HCT116 (cell line): ENCODE results near the gene NUP133. TPM values are rescaled to one million over a fixed set of nuclear protein-coding genes. Genes with fewer than 3 reads are reported as not detected.

ENCODE experiments used
- ATAC-seq: fragments of 200-7000 bp; cut with Tn5 transposase; 2 replicates; pipeline ENCODE4 v1.9.1; 2020; ENCODE audit warnings: mild to moderate bottlenecking, moderate library complexity
- BruUV-seq: library from RNA; stranded (reverse); fragments of 400-500 nt; replicated peaks from 2 replicates; lab custom pipeline; 2021; lab: Mats Ljungman, UMichigan
- CTCF ChIA-PET: fragments of 300-600 bp; sonication (Branson Sonifier 250); formaldehyde crosslinking; loops from one replicate; lab custom pipeline; 2021; ENCODE audit warnings: antibody characterized with exemption; lab: Charles Lee
- POLR2A ChIA-PET: fragments of 300-600, 350-600 bp; sonication (Branson Sonifier 250); formaldehyde crosslinking; loops from one replicate; lab custom pipeline; 2021; ENCODE audit warnings: antibody characterized with exemption; lab: Charles Lee
- RAD21 ChIA-PET, 2 experiments: fragments of 300-600 bp; sonication (Branson Sonifier 250); formaldehyde crosslinking; loops; one replicate each; lab custom pipeline; 2023; ENCODE audit warnings: low total read pairs in 2 of 2; ENCODE audit not compliant: uncharacterized antibody in 2 of 2, unreplicated experiment in 2 of 2, low non-redundant PET in 1 of 2; lab: Charles Lee
- DNase-seq: peaks from one replicate; pipeline ENCODE4 v3.0.0-alpha.2; 2010; ENCODE audit warnings: low read depth, low spot score
- H2AFZ ChIP-seq: fragments of 200-600 bp; shearing (Covaris generic), sonication (generic); 2 replicates; pipeline ENCODE4 v1.6.1; 2017; ENCODE audit warnings: low read depth, mixed run types, mixed read lengths, antibody characterized with exemption, low read length; ENCODE audit not compliant: poor library complexity, severe bottlenecking
- H3K27ac ChIP-seq: 2 replicates; pipeline ENCODE4 v1.5.1; 2012; ENCODE audit warnings: low read depth, low read length
- H3K27me3 ChIP-seq: fragments of 200-600 bp; sonication (generic); 2 replicates; pipeline ENCODE4 v1.6.1; 2016; ENCODE audit warnings: mixed run types, low read length, mixed read lengths; ENCODE audit not compliant: insufficient read depth
- H3K36me3 ChIP-seq, 2 experiments: fragments of 200-500 bp in 1 of 2; fragments of 200-600 bp in 1 of 2; sonication (Bioruptor generic) in 1 of 2; sonication (generic) in 1 of 2; 2 replicates each; pipeline versions ENCODE4 v1.5.1 to v1.6.1; 2014 to 2016; ENCODE audit warnings: low read length in 2 of 2, inconsistent platforms in 1 of 2, mixed read lengths in 1 of 2, mixed run types in 1 of 2; ENCODE audit not compliant: insufficient read depth in 2 of 2, control insufficient read depth in 1 of 2
- H3K4me1 ChIP-seq, 2 experiments: fragments of 200-600 bp in 1 of 2; sonication (generic) in 1 of 2; 2 replicates each; pipeline versions ENCODE4 v1.5.1 to v1.6.1; 2012 to 2017; ENCODE audit warnings: low read length in 2 of 2, inconsistent platforms in 1 of 2, mild to moderate bottlenecking in 1 of 2, mixed read lengths in 1 of 2, mixed run types in 1 of 2, moderate library complexity in 1 of 2; ENCODE audit not compliant: insufficient read depth in 2 of 2, control insufficient read depth in 1 of 2
- H3K4me2 ChIP-seq: fragments of 200-600 bp; sonication (generic); 2 replicates; pipeline ENCODE4 v1.6.1; 2017; ENCODE audit warnings: mixed run types, low read length, mixed read lengths
- H3K4me3 ChIP-seq, 2 experiments: fragments of 200-600 bp in 1 of 2; sonication (generic) in 1 of 2; replicated peaks in 1 of 2; 2 replicates each; pipeline ENCODE4 v1.5.1; 2011 to 2016; ENCODE audit warnings: low read length in 2 of 2, control low read depth in 1 of 2, low read depth in 1 of 2, mild to moderate bottlenecking in 1 of 2, mixed read lengths in 1 of 2, mixed run types in 1 of 2
- H3K79me2 ChIP-seq: fragments of 200-600 bp; sonication (generic); 2 replicates; pipeline ENCODE4 v1.6.1; 2017; ENCODE audit warnings: mild to moderate bottlenecking, mixed run types, low read length, moderate library complexity, mixed read lengths; ENCODE audit not compliant: insufficient read depth
- H3K9ac ChIP-seq: fragments of 200-600 bp; sonication (generic); 2 replicates; pipeline ENCODE4 v1.6.1; 2016; ENCODE audit warnings: low read length, mixed read lengths
- H3K9me2 ChIP-seq: fragments of 200-600 bp; sonication (generic), shearing (Covaris generic); 2 replicates; pipeline ENCODE4 v1.6.1; 2017; ENCODE audit warnings: mixed run types, mild to moderate bottlenecking, moderate library complexity; ENCODE audit not compliant: insufficient read depth
- H3K9me3 ChIP-seq, 2 experiments: fragments of 200-500 bp in 1 of 2; fragments of 200-600 bp in 1 of 2; sonication (Bioruptor generic) in 1 of 2; sonication (generic) in 1 of 2; 2 replicates each; pipeline ENCODE4 v1.6.1; 2014 to 2017; ENCODE audit warnings: low read length in 2 of 2, mixed read lengths in 2 of 2, inconsistent platforms in 1 of 2, low read depth in 1 of 2, mild to moderate bottlenecking in 1 of 2, mixed run types in 1 of 2, moderate library complexity in 1 of 2; ENCODE audit not compliant: control insufficient read depth in 1 of 2, insufficient read depth in 1 of 2
- H4K20me1 ChIP-seq: fragments of 200-600 bp; sonication (generic), shearing (Covaris generic); 2 replicates; pipeline ENCODE4 v1.6.1; 2017; ENCODE audit warnings: mixed run types, mild to moderate bottlenecking, moderate library complexity; ENCODE audit not compliant: insufficient read depth
- CBX3 ChIP-seq: IDR thresholded peaks from 2 replicates; pipeline ENCODE4 v1.6.1; 2012; ENCODE audit warnings: low read depth
- CEBPB ChIP-seq: IDR thresholded peaks from 2 replicates; pipeline ENCODE4 v1.6.1; 2012; ENCODE audit warnings: low read depth
- EGR1 ChIP-seq: IDR thresholded peaks from 2 replicates; pipeline ENCODE4 v1.6.1; 2012; ENCODE audit warnings: low read depth
- ELF1 ChIP-seq: IDR thresholded peaks from 2 replicates; pipeline ENCODE4 v1.6.1; 2012; ENCODE audit warnings: low read depth, borderline replicate concordance
- EZH2 ChIP-seq: fragments of 200-600 bp; sonication (generic); IDR thresholded peaks from 2 replicates; pipeline ENCODE4 v1.6.1; 2017; ENCODE audit warnings: antibody characterized with exemption, mixed run types
- EZH2phosphoT487 ChIP-seq: fragments of 200-600 bp; IDR thresholded peaks from 2 replicates; pipeline ENCODE4 v1.6.1; 2018; ENCODE audit warnings: antibody characterized with exemption, borderline replicate concordance
- FOSL1 ChIP-seq: IDR thresholded peaks from 2 replicates; pipeline ENCODE4 v1.6.1; 2012; ENCODE audit warnings: low read depth
- JUND ChIP-seq: IDR thresholded peaks from 2 replicates; pipeline ENCODE4 v1.6.1; 2012
- MAX ChIP-seq: IDR thresholded peaks from 2 replicates; pipeline ENCODE4 v1.6.1; 2012
- POLR2AphosphoS5 ChIP-seq: IDR thresholded peaks from 2 replicates; pipeline ENCODE4 v1.6.1; 2011; ENCODE audit warnings: mild to moderate bottlenecking, low read depth, low read length, moderate library complexity
- SIN3A ChIP-seq: IDR thresholded peaks from 2 replicates; pipeline ENCODE4 v1.6.1; 2012; ENCODE audit warnings: low read depth
- SP1 ChIP-seq: IDR thresholded peaks from 2 replicates; pipeline ENCODE4 v1.6.1; 2012; ENCODE audit warnings: low read depth
- SRF ChIP-seq: IDR thresholded peaks from 2 replicates; pipeline ENCODE4 v1.6.1; 2012; ENCODE audit warnings: low read depth
- YY1 ChIP-seq: IDR thresholded peaks from 2 replicates; pipeline ENCODE4 v1.6.1; 2011; ENCODE audit warnings: low read length, low read depth, moderate library complexity, mild to moderate bottlenecking; ENCODE audit not compliant: insufficient replicate concordance; ENCODE audit errors: extremely low read depth
- ZBTB33 ChIP-seq: IDR thresholded peaks from 2 replicates; pipeline ENCODE4 v1.6.1; 2011; ENCODE audit warnings: mild to moderate bottlenecking, low read length, moderate library complexity; ENCODE audit not compliant: insufficient replicate concordance; ENCODE audit errors: extremely low read depth
- ZFX ChIP-seq: fragments of 450-650 bp; IDR thresholded peaks from 2 replicates; pipeline ENCODE4 v1.6.1; 2017
- ZNF274 ChIP-seq: fragments of 200-500 bp; sonication (Bioruptor generic); IDR thresholded peaks from 2 replicates; pipeline ENCODE4 v1.6.1; 2014; ENCODE audit warnings: mild to moderate bottlenecking, low read depth, low read length, inconsistent platforms
- intact Hi-C: fragments of 100-400 bp; cut with micrococcal nuclease; formaldehyde crosslinking; loops from 2 replicates; pipeline ENCODE4 v1.10.0; 2022
- total RNA-seq: library from RNA; stranded (reverse); gene quantifications from one replicate; pipeline ENCODE4 v1.2.1, GENCODE V29; 2021; ENCODE audit not compliant: unreplicated experiment
- TF ChIP-seq, protein P1 (sequence below): IDR thresholded peaks from 2 replicates; pipeline ENCODE4 v1.6.1; 2012

Gene NUP133
- total RNA-seq, 1 experiment from 2014 or later, result 52.5 TPM

- DNase-seq (no peak), ATAC-seq (no peak)
- Histone ChIP-seq H3K36me3 (peaks cover 22 to 27% of the 10 kb centered on the region in 2 experiments), H3K27me3 (no peaks in the 10 kb centered on the region), H3K79me2 (peaks cover 16% of the 10 kb centered on the region; the same call in 1 of the 2 replicates), H3K9me2 (no peaks in the 10 kb centered on the region), H4K20me1 (no peaks in the 10 kb centered on the region), H3K9ac (no peak overlapping the region), H3K9me3 (no peaks in the 10 kb centered on the region), H3K4me3 (no peak overlapping the region), H2AFZ (no peak overlapping the region), H3K4me2 (no peak overlapping the region), H3K27ac (no peak overlapping the region), H3K4me1 (no peaks in the 10 kb centered on the region)
- RAD21 ChIA-PET, result interaction anchor here (0.9 to 1.3 kb wide), 4 partner anchors 62 to 227 kb away, joined by 3 to 5 read pairs (median 4); no protein-coding TSS in a partner anchor
- POLR2A ChIA-PET, result interaction anchor here (1.0 kb wide), 2 partner anchors 26 to 224 kb away, joined by 4 read pairs; partner anchors contain the start of gene NUP133
- intact Hi-C loops, result loop anchor here (1.0 to 10.0 kb wide), 2 partner anchors 224 to 788 kb away; no protein-coding TSS in a partner anchor
- no TSS peak for BruUV-seq
- CTCF ChIA-PET, result interaction anchor here (0.6 to 4.0 kb wide), 14 partner anchors 9 to 254 kb away, joined by 3 to 54 read pairs (median 5); partner anchors contain the start of gene NUP133
- no peak for TF ChIP-seq SRF
- TF ChIP-seq POLR2AphosphoS5, result no peak
- TF ChIP-seq, protein P1, sequence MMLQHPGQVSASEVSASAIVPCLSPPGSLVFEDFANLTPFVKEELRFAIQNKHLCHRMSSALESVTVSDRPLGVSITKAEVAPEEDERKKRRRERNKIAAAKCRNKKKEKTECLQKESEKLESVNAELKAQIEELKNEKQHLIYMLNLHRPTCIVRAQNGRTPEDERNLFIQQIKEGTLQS, result no peak
- no peak for TF ChIP-seq EZH2
- no peak for TF ChIP-seq ELF1
- TF ChIP-seq SIN3A, result no peak
- no peak for TF ChIP-seq YY1
- TF ChIP-seq ZNF274, result no peak
- TF ChIP-seq MAX, result no peak
- no peak for TF ChIP-seq JUND
- no peak for TF ChIP-seq ZFX
- TF ChIP-seq CBX3, result no peak
- TF ChIP-seq SP1, result no peak
- TF ChIP-seq EGR1, result no peak
- no peak for TF ChIP-seq CEBPB
- no peak for TF ChIP-seq EZH2phosphoT487
- TF ChIP-seq FOSL1, result no peak
- no peak for TF ChIP-seq ZBTB33
These were observed 25.6 kb downstream of the NUP133 start for GRCh38 chr1:229482511-229482910.
